Muscle of back (tissue), 11 donors: Measurements from ENCODE around the gene MLPH. TPM values are rescaled to one million over a fixed set of nuclear protein-coding genes. Genes with fewer than 3 reads are reported as not detected.

ENCODE experiments used
- DNase-seq, 3 donors: peaks; one replicate each; pipeline versions ENCODE4 v3.0.0 to v3.0.0-alpha.2; 2013
- polyA plus RNA-seq, 10 donors: library from polyadenylated mRNA; unstranded; fragments of 120-200 nt; gene quantifications; one replicate each; pipeline ENCODE4 v1.2.1, GENCODE V29; 2013; ENCODE audit not compliant: insufficient read length in 10 of 10

Gene MLPH
- polyA plus RNA-seq, 10 donors, result 0.42 to 2.1 (median 0.51) TPM

DNA sequence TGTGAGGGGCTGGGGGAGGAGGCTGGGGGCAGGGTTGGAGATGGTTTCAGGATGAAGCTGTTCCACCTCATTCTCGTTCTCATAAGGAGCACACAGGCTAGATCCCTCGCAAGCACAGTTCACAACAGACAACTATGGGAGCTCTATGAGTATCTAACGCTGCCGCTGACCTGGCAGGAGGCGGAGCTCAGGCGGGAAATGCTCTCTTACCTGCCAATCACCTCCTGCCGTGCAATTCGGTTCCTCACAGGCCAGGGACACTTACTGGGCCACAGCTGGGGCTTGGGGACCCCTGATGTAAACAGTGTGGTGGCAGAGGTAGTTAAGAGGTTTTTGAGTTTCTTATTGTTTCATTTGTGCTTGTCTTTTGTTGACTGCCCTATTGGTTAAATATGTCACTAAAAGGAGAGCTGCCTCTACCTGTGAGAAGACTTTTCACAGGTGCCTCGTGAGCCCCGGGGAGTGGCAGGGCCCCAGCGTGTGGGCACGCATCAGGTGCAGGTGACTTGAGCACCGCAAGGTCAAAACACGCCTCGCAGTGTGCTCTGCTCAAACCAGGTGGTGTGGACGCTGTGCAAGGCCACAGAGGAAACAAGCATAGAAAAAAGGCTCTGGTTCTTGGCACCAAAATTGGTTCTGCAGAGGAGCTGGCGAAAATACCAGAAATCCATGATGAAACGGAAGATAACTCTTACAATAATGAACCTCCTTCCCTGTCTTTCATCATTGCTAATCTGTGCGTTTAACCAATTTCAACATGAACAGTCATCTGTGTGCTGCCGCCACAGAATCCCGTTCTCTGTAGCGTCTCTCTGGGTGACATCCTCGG lies 10.2 kb downstream of the MLPH start:
- DNase-seq, result no peak

DNA sequence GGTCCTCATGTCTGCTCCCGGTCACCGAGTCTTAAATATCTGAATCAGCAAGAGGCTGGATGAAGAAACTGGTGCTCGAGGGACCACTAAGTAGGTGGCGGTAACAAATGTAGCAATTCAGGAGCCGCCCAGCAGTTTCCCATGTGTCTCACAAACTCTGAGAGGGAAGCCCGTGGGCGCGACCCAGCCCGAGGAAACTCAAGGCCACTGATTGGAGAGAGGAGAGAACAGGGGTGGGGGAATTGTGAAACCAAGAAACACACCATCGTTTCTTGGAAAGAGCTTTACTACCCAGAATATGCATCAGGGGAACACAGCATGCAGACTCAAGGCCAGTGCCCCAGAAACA lies 10.8 kb downstream of the MLPH start:
- DNase-seq, result peak in 1 of 3 donors; percentile 50

DNA sequence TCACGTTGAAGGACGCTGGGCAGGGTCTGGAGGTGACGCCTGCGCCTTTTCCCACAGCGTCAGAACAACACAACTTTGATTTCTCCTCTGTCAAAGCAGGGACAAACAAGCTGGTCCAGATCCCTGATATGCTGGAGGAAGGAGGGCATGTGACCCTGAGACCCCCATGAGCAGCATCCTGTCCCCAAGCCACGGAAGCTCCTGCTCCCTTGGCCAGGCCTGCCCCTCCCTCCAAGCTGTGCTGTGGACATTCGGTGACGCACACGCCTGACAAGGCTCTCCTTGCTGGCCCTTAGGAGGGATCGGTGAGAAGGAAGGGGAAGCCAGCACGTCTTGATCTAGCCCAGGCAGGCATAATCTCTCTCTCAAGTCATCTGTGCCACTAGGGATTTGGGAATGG lies 11.3 kb downstream of the MLPH start:
- DNase-seq, result no peak

DNA sequence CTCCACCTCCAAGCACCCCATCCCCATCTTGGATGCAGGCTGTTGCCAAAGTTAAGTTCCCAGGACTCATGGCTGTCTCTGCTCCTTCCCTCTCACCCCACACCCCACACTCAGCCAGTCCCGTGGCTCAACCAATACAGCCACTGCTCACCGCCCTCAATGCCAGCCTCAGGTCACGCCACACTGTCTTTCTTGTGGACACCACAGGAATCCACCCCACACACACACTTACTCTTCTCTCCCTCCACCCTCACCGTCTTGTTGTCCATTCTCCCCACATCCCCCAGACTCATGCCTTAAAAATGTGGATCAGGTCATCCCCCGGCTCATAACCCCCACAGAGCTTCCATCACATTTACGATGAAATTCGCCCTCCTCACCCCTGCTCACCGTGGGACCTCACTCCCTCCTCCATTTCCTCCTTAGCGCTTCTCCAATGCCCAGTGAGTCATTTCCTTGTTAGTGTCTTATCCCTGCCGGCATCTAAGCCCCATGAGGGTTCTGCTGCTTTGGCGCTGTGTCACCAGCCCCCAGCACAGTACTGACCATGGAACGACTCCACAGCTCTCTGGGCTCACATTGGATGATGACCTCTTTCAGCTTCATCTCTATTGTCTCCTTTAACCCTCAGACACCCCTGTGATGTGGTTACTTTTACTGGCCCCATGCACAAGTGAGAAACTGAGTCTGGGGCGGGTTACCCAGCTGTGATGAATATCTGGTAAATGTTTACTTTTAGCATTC lies 13.8 kb downstream of the MLPH start:
- peak in 1 of 3 donors; percentile 98 for DNase-seq

DNA sequence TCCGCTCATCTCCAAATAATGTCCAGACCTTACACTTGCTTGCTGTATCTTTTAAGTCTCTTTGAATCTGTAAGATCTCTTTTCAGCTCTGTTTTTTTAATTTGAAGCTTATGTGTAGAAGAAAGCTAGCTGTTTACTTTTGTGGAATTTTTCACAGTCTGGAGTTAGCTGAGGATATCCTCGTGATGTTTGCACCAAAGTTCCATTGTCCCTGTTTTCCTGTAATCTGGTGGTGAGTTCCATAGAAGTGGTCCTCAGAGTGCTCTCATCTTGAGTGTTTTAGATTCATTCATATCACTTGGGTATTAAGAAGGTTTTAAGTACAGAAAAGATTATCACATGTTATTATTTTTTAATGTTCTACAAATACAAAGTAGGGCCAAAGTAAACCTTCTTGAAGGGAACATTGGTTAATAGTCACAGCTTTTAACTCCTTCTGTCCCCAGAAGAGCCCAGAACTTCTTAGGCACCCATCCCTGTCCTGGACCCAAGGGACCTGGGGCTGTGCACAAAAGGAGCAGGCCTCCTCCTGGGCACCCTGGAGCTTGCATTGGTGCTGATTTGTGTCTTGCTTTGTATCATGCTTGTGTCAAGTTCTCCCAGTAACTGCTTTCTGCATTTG lies 15.0 kb downstream of the MLPH start:
- DNase-seq, result no peak

DNA sequence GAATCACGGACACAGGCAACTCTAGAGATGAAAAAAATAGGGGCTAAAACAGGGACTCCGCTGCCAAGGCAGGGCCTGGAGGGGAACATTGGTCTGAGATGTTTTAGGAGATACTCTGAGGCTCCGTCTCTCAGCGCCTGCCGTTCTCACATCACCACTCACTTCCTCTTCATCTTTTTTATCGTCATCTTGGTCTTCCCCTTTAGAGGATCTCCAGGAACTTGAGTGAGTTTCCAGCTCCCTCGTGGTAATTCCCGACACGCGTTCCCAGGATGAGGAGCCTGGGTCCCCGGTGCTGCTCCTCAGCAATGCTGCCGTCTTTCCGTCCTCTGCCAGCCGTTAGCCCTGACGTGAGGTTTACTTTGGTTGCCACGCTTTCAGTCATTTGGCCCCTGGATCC lies 16.1 kb downstream of the MLPH start:
- DNase-seq, result no peak

DNA sequence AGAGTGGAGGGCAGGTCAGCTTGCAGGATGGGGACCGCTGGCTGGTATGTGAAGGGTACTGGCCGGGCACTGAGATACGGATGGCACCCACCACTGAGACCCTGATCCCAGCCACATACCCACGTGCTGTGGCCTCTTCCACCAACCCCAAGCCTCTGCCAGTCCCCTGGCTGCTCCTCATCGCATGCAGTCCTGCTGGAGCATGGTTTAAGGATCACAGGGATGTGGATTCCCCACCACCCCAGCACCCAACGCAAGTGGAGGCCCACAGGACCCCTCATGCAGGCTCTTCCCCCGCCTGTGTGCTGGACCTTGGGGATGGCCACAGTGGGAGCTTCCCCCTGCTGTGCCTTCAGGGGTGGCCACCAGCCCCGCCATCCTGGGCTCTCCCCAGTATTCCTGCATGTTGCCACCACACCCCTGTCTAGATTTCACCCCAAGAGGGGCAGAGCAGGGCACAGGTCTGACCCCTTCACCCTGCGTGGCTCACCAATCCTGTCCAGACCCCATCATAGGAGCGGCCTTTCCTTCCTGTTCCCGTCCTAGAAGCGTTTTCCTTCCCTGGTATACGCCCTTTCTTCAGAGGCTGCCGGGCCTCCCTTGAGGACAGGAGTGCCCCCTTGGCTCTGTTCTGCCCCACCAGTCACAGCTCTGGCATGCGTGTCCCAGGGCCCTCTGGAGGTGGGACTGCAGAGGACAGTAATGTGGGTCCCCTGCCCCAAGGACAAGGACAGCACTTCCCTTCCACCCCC lies 18.3 kb downstream of the MLPH start:
- no peak for DNase-seq

DNA sequence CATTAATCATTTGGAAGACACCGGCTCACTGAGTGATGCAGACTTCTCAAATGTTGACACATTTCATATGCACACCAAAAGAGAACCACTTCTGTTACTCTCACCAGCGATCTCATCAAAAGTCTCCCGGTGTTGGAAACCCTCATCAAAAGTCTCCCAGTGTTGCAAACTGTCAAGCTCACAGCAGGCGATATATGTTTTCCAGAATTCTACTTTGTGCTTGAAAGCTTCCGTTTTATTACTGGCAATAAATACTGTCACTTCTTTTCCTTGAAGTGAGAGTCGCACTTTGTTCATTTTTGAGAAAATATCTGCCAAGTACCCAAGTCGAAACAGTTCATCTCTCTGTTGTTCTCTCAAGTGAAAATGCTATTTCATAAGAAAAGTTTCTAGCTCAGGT lies 20.5 kb downstream of the MLPH start:
- no peak for DNase-seq

DNA sequence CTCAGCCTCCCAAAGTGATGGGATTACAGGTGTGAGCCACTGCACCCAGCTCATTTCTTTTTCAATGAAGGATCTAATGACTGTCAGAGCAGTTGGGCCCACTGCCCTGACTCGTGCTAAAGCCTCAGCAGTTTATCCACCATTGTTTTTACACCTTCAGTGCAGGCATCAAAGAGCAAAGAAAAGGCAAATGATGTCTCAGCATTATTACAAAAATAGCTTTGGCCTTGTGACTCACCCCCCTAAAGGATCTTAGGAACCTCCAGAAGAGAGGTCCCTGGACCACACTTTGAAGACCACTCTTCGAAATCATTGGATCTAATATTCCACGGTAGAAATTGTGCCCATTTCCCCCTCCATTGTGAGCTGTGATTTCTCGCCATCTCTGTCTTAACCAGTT lies 21.3 kb downstream of the MLPH start:
- DNase-seq, result no peak

DNA sequence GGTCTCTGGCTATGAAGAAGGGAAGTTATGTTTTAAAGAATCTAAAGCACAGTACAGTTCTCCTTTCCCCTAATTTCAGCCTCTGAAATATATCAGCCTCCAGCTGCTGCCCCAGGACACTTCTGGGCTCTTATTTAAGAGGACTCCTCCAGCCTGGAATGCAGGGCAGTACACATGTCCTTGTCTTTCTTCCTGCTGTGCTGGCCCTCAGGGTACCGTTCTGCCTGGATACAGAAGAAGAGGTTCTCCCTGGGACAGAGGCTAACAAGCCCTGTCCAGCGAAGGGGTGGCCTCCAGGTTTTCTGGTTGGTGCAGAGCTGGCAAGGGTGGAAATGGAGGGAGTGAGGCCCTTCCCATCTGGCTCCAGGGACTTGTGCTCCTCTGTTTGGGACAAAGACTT lies 22.1 kb downstream of the MLPH start:
- DNase-seq, result no peak

DNA sequence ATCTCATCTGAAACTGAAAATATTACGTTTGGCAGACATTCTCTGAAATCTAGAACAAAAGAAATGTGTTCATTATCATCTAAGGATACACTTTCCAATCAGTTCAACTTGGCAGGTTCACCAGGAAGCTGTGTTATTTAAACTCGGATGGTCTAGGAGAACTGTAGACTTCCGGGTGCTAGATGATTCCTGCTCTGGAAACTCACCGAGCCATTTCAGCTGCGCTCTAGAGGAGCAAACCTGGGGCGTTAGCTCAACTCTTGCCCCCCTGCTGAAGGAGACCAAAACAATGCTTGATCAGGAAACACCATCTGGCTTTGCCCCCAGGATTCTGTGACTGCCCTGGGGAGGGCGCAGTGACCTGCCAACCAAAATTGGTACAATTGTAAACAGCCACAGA lies 22.9 kb downstream of the MLPH start:
- DNase-seq, result no peak

DNA sequence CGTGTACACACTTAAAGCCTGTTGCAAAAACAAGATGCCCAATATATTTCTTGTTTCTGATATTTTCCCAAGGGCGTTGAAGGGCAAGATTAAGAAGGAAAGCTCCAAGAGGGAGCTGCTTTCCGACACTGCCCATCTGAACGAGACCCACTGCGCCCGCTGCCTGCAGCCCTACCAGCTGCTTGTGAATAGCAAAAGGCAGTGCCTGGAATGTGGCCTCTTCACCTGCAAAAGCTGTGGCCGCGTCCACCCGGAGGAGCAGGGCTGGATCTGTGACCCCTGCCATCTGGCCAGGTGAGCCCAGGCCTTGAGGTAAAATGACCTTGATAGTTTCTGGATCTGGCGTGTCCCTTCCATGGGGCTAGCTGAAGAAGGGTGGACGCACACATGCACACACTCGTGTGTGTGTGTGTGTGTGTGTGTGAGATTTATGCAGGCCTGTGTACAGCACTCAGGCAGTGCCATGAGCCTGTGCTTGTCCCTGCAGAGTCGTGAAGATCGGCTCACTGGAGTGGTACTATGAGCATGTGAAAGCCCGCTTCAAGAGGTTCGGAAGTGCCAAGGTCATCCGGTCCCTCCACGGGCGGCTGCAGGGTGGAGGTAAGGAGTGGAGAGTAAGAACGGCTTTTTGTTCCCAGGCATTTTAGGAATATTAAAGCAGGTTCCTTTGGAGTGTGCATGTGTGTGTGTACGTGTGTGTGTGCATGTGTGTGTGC lies 23.6 kb downstream of the MLPH start:
- DNase-seq, result no peak

DNA sequence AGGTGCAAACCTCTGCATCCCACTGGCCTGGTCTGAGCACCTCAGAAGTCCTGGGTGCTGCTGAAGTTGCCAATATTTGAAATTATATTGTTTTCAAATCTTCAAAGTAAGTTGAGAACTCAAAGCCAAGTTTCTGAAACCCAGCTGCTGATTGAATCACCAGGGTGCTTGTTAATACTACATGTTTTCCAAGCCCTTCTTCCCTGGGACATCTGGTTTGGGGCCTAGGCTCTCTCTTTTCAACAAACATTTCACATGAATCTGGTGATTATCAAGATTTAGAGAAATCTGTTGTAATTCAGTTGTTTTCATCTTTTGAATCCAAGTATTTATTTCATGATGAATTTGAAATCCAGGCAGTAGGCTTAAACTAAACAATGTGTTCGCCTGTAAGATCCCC lies 24.4 kb downstream of the MLPH start:
- DNase-seq, result peak in 2 of 3 donors; percentile 21 to 76

DNA sequence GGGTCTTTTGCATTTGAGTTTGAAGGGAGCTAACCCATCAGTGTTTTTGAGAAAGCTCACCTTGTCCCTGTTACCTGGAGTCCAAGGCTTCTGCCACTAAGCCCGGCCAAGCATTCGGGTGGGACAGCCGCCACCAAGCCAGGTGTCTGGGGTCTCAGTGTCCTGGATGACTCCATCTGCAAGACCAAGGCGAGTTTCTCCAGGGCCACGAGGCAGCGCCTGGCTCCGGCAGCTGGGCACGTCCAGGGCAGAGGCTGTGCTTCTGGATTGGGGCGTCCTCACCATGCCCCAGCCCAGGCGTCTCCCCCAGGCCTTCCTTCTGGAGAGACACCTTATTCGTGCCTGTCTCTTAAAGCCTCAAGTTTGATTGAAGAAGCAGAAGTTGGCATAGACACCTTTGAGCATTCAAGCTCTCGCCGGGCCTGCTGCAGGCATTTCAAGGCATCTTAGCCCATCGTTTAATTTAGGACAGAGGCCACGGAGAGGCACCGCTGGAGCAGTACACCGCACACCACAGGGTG lies 24.9 kb downstream of the MLPH start:
- DNase-seq, result peak in 1 of 3 donors; percentile 20

DNA sequence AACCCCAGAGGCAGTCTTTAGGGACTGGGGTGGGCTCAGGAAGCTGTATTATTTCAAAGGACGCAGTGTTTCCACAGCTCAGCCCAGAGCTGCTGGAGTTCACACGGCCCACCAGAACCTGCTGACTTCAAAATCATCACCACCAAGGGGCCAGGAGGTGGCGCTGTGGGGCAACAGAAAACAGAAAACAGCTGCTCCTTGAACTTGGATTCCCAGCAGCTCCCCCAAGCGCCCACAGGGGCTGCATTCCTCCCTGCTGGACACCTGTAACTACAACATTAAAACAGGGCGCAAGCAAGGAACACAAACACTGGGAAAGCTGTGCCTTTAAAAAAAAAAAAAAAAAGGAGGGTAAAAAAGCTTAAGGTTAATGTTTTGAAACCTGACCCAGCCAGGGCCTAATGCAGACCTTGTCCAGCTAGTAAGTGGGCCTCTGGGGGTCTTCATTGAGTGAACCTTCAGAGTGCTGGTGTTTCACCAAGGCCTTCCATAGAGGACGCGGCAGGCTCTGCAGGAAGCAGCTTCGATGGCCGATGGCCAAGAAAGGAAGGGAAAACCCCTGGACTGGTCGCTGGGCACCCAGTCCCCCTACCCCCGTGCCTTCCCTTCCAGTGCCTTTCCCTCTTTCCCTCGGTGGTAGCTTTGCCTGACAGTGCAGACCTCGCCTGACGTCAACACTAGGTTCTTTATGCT lies 25.9 kb downstream of the MLPH start:
- peak; percentile 88 to 93 (median 89) for DNase-seq

DNA sequence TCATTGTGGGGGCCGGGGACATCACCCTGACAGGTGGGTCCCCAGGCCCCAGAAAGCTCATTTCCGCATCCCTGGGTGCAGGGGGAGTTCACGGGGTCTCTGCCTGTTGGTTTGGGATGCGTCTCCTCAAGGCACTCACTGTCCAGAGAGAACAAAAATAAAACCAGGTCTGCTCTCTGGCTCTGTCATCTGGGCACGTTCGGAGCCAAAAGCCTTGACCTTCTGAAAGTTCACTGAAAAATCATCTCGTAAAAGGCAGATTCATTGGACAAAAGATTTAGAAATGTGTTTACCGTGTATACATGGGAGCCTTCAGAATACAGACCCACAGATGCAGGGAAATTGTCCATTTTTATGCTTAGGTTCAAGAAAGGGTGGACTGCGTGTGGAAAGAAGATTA lies 26.6 kb downstream of the MLPH start:
- DNase-seq, result no peak

DNA sequence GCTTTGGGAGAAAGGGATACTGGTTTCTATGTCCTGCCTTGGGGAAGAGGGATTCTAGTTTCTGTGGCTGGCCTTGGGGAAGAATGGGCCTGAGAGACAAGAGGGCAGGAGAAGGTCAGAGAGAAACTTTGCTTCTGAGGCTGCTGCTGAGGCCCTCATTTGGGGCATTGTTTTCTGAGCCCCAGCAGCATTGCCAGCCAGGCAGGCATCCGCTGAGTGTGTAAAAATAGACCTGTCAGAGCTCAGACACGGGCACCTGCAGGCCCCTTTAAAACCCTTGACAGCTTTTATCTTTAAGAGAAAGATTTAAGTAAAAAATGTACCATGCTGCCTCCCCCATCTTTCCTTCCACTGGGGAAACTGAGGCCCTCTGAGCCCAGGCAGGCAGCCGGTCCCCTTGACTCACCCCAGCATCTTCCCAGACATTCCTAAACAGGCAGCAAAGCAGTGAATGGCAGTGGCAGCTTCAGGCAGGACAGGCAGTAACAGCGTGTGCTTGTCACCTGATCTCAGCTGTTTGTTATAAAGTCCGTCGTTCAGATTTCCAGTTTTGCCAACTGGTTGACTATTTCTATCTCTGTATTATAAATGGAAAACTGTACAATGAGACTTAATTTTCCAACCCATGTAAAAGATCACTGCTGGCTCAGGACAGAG lies 27.6 kb downstream of the MLPH start:
- no peak for DNase-seq

DNA sequence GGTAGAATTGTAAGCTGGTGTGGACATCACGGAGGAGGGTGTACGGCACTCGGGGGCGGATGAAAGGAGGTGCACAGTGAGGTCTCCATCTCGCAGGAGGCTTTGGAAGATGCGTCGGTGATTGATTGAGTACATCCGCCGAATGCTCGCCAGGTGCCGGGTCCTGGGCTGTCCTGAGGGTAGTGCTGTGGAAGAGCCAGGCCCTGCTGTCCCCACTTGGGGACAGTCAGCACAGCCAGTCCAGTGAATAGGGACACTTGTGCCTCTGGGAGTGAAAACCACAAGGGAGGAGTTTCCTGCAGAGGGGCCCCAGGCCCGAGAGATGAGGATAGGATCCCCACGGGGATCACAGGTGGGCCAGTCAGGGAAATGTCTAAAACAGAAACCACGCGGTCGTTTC lies 28.1 kb downstream of the MLPH start:
- no peak for DNase-seq

DNA sequence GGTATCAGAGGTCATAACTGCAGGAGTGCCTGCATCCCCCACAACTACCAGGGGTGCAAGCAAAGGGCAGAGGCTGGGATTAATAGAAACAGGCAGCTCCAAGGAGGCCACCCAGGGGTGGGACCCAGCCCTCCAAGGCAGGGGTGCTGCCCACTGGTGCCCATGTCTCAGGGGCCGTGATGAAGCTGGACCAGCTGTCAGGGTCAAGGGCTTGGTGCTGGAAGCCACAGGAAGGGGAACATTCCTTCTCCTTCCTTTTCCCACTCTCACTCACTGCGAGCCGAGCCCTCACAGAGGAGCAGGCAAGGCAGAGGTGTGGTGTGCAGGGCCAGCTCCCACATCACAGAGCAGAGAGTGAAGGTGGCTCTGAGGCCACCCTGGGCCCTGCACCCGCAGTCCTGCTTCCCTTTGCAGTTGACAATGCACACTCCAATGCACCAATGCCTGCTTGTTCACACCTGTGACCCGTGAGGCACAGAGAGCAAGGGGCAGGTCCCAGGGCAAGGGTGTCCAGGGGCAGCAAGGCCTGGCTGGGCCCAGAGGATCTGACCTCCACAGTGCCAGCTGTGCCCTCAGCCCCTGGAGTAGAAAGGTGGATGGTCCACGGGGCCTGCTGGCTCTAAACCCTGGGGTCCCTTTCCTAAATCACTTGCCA lies 28.7 kb downstream of the MLPH start:
- no peak for DNase-seq

DNA sequence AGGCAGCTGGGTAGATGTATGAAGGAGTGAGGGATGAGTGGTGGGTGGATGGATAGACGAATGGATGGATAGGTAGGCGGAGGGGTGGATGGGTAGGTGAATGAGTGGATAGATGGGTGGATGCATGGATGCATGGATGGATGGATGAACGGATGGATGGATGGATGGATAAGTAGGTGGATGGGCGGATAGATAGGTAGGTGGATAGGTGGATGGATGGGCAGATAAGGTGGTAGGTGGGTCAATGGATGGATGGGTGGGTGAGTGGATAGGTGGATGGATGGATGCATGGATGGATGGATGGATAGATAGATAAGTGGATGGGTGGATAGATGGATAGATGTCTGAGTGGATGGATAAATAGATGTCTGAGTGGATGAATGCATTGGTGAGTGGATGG lies 30.1 kb downstream of the MLPH start:
- no peak for DNase-seq
